OCI-LY1 (cell line): ENCODE data around the gene BPIFA3.

Source experiments
- H2AFZ ChIP-seq: fragments of 200-600 bp; sonication (generic), shearing (Covaris generic); 2 replicates; pipeline ENCODE4 v1.6.0; 2014; ENCODE audit warnings: antibody characterized with exemption, mild to moderate bottlenecking, low read length
- H3F3A ChIP-seq: fragments of 200-600 bp; sonication (generic), shearing (Covaris generic); 2 replicates; pipeline ENCODE4 v1.6.0; 2014; ENCODE audit warnings: mild to moderate bottlenecking, antibody characterized with exemption, low read length, moderate library complexity; ENCODE audit not compliant: insufficient read depth
- H3K27ac ChIP-seq: fragments of 200-600 bp; sonication (generic); 2 replicates; pipeline ENCODE4 v1.5.1; 2014; ENCODE audit warnings: low read length, mixed run types, mild to moderate bottlenecking, low read depth; ENCODE audit not compliant: poor library complexity, severe bottlenecking
- H3K27me3 ChIP-seq: fragments of 200-600 bp; sonication (generic); 2 replicates; pipeline ENCODE4 v1.6.0; 2014; ENCODE audit warnings: antibody characterized with exemption, mild to moderate bottlenecking, low read length, moderate library complexity; ENCODE audit not compliant: insufficient read depth
- H3K36me3 ChIP-seq: fragments of 200-600 bp; sonication (generic); 2 replicates; pipeline ENCODE4 v1.6.1; 2014; ENCODE audit warnings: mild to moderate bottlenecking, antibody characterized with exemption, low read length, moderate library complexity, mixed read lengths; ENCODE audit not compliant: insufficient read depth
- H3K4me1 ChIP-seq: fragments of 200-600 bp; sonication (generic); 2 replicates; pipeline ENCODE4 v1.5.1; 2014; ENCODE audit warnings: mild to moderate bottlenecking, low read length, moderate library complexity; ENCODE audit not compliant: insufficient read depth, severe bottlenecking
- H3K4me2 ChIP-seq: fragments of 200-600 bp; sonication (generic), shearing (Covaris generic); 2 replicates; pipeline ENCODE4 v1.6.1; 2014; ENCODE audit warnings: low read length
- H3K4me3 ChIP-seq: fragments of 200-600 bp; sonication (generic); 2 replicates; pipeline ENCODE4 v1.5.1; 2014; ENCODE audit warnings: low read length, low read depth, mild to moderate bottlenecking, mixed read lengths; ENCODE audit not compliant: poor library complexity, severe bottlenecking
- H3K79me2 ChIP-seq: fragments of 200-600 bp; shearing (Covaris generic); 2 replicates; pipeline ENCODE4 v1.6.1; 2016; ENCODE audit warnings: mixed run types, low read length, mixed read lengths; ENCODE audit not compliant: insufficient read depth
- H3K9ac ChIP-seq: fragments of 200-600 bp; sonication (generic), shearing (Covaris generic); 2 replicates; pipeline ENCODE4 v1.6.1; 2014; ENCODE audit warnings: mild to moderate bottlenecking, low read length, mixed read lengths
- H3K9me2 ChIP-seq: fragments of 200-600 bp; sonication (generic), shearing (Covaris generic); 2 replicates; pipeline ENCODE4 v1.6.1; 2014; ENCODE audit warnings: low read depth, mild to moderate bottlenecking, low read length, mixed read lengths
- H3K9me3 ChIP-seq: fragments of 200-600 bp; shearing (Covaris generic); 2 replicates; pipeline ENCODE4 v1.6.1; 2014; ENCODE audit warnings: low read length, mixed read lengths
- H4K20me1 ChIP-seq: fragments of 200-600 bp; sonication (generic), shearing (Covaris generic); 2 replicates; pipeline ENCODE4 v1.6.0; 2016; ENCODE audit warnings: mild to moderate bottlenecking, low read length; ENCODE audit not compliant: insufficient read depth
- EZH2 ChIP-seq: fragments of 200-600 bp; sonication (generic), shearing (Covaris generic); IDR thresholded peaks from 2 replicates; pipeline ENCODE4 v1.8.0; 2017; ENCODE audit warnings: borderline replicate concordance, mixed run types, mild to moderate bottlenecking, antibody characterized with exemption, low read length, moderate library complexity, mixed read lengths
- TF ChIP-seq, protein P1 (sequence below): fragments of 200-600 bp; sonication (generic), shearing (Covaris generic); IDR thresholded peaks from 2 replicates; pipeline ENCODE4 v1.5.1; 2017; ENCODE audit warnings: mild to moderate bottlenecking, antibody characterized with exemption, low read length, moderate library complexity, mixed read lengths

Gene BPIFA3

DNA sequence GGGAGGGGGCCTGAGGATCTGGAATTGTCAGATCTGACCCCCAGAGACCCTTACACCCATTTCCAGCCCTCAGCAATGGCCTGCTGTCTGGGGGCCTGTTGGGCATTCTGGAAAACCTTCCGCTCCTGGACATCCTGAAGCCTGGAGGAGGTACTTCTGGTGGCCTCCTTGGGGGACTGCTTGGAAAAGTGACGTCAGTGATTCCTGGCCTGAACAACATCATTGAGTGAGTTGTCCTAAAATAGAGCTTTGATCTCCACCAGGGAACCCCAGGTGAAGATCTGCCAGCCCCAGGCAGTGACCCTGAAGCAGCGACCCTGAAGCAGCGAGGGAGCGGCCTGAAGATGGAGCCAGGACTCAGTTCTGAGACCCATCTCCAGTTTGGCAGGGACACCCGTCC lies 20.8 kb downstream of the BPIFA3 start:
- Histone ChIP-seq H3K4me1 (no peaks in the 10 kb centered on the region), H3K9me3 (no peaks in the 10 kb centered on the region), H3K4me2 (no peak overlapping the region), H4K20me1 (no peaks in the 10 kb centered on the region), H3K27ac (no peak overlapping the region), H3K27me3 (0 out of 2 replicates have a peak, but pooled peaks cover 4% of the 10 kb centered on the region), H3K4me3 (no peak overlapping the region), H3F3A (no peaks in the 10 kb centered on the region), H3K36me3 (no peaks in the 10 kb centered on the region), H2AFZ (no peak overlapping the region), H3K79me2 (no peaks in the 10 kb centered on the region), H3K9me2 (no peaks in the 10 kb centered on the region), H3K9ac (no peak overlapping the region)
- TF ChIP-seq, protein P1, sequence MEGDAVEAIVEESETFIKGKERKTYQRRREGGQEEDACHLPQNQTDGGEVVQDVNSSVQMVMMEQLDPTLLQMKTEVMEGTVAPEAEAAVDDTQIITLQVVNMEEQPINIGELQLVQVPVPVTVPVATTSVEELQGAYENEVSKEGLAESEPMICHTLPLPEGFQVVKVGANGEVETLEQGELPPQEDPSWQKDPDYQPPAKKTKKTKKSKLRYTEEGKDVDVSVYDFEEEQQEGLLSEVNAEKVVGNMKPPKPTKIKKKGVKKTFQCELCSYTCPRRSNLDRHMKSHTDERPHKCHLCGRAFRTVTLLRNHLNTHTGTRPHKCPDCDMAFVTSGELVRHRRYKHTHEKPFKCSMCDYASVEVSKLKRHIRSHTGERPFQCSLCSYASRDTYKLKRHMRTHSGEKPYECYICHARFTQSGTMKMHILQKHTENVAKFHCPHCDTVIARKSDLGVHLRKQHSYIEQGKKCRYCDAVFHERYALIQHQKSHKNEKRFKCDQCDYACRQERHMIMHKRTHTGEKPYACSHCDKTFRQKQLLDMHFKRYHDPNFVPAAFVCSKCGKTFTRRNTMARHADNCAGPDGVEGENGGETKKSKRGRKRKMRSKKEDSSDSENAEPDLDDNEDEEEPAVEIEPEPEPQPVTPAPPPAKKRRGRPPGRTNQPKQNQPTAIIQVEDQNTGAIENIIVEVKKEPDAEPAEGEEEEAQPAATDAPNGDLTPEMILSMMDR = no peak
- no peak for TF ChIP-seq EZH2

DNA sequence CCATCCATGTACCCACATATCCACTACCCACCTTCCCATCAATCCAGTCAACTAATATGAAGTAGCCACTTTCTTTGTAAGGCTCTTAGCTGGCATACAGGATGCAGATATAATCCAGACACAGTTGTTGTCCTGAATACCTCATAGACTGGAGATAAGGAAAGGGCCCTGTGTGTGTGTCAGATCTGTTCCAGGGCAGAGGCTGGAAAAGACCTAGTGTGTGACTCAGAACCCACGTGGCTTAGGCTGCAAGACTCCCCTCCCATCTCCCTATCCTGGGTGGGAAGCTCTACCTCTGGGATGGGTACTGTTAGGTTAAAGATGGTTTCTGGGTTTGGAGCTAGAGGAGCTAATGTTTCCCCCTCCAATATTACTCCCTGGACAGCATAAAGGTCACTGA lies 22.3 kb downstream of the BPIFA3 start:
- Histone ChIP-seq H3K4me3 (no peak overlapping the region), H3K4me2 (no peak overlapping the region), H3K4me1 (no peaks in the 10 kb centered on the region), H3K36me3 (no peaks in the 10 kb centered on the region), H2AFZ (no peak overlapping the region), H3K9me2 (no peaks in the 10 kb centered on the region), H3K9me3 (no peaks in the 10 kb centered on the region), H4K20me1 (no peaks in the 10 kb centered on the region), H3K79me2 (no peaks in the 10 kb centered on the region), H3K27me3 (no peaks in the 10 kb centered on the region), H3F3A (no peaks in the 10 kb centered on the region), H3K27ac (no peak overlapping the region), H3K9ac (no peak overlapping the region)
- TF ChIP-seq, protein P1 = no peak
- TF ChIP-seq EZH2 = no peak

DNA sequence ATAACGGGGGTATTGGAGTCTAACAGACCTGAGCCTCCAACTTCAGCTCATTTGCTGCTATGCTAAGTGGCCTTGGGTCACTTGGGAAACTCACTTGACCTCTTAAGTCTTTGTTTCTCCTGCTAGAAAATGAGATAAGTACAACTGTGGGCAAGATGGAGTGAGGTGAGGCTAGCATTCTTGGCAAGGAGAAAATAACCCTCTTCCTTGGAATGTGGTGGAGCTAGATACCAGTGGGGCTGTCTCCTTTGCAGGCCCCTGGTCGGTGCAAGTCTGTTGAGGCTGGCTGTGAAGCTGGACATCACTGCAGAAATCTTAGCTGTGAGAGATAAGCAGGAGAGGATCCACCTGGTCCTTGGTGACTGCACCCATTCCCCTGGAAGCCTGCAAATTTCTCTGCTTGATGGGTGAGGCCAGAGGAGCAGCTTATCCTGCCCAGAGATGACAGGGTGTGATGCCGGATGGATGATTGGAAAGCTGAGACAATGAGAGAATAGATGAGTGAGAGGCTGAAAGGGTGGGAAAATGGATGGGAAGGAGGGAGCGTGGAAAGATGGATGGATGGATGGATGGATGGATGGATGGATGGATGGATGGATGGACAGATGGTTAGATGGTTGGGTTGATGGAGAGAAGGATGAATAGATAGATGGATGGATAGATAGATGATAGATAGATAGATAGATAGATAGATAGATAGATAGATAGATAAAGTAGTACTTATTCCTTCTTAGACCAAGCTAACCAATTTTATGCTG lies 23.0 kb downstream of the BPIFA3 start:
- no peak overlapping the region for H3K4me2 ChIP-seq
- H3K9ac ChIP-seq = no peak overlapping the region
- H3K27me3 ChIP-seq = no peaks in the 10 kb centered on the region
- H3K9me2 ChIP-seq = no peaks in the 10 kb centered on the region
- no peak overlapping the region for H3K27ac ChIP-seq
- H3K79me2 ChIP-seq = no peaks in the 10 kb centered on the region
- no peaks in the 10 kb centered on the region for H3K4me1 ChIP-seq
- H2AFZ ChIP-seq = no peak overlapping the region
- no peaks in the 10 kb centered on the region for H3F3A ChIP-seq
- TF ChIP-seq, protein P1 = no peak
- no peak for TF ChIP-seq EZH2
- no peaks in the 10 kb centered on the region for H4K20me1 ChIP-seq
- no peaks in the 10 kb centered on the region for H3K36me3 ChIP-seq
- H3K4me3 ChIP-seq = no peak overlapping the region
- no peaks in the 10 kb centered on the region for H3K9me3 ChIP-seq
